Testis (tissue), 3 donors: ENCODE measurements around the gene SMPD2. TPM values are rescaled to one million over a fixed set of nuclear protein-coding genes. Genes with fewer than 3 reads are reported as not detected.

Experiments
- DNase-seq: peaks from one replicate; pipeline ENCODE4 v3.0.0-alpha.2; 2019
- H3K27ac ChIP-seq, 2 donors: fragments of 200-600 bp; sonication (generic); one replicate each; pipeline ENCODE4 v1.5.1; 2019
- H3K27me3 ChIP-seq: fragments of 200-600 bp; sonication (generic); one replicate; pipeline ENCODE4 v1.5.1; 2019
- H3K36me3 ChIP-seq: fragments of 200-600 bp; sonication (generic); one replicate; pipeline ENCODE4 v1.5.1; 2017; ENCODE audit warnings: low read depth; ENCODE audit errors: missing control alignments
- H3K4me1 ChIP-seq: fragments of 200-600 bp; sonication (generic); one replicate; pipeline ENCODE4 v1.5.1; 2019
- H3K4me3 ChIP-seq, 2 donors: fragments of 200-600 bp; sonication (generic); one replicate each; pipeline ENCODE4 v1.5.1; 2017 to 2019
- H3K9me3 ChIP-seq: fragments of 200-600 bp; sonication (generic); one replicate; pipeline ENCODE4 v1.5.1; 2017
- POLR2A ChIP-seq: fragments of 450-650 bp; IDR thresholded peaks from one replicate; pipeline ENCODE4 v1.6.1; 2017; ENCODE audit warnings: antibody characterized with exemption, mild to moderate bottlenecking, moderate library complexity
- WGBS, 2 donors: methylation state at CpG; one replicate each; pipeline ENCODE4 v1.1.5; 2018; 5-methylcytosine and 5-hydroxymethylcytosine counted together
- intact Hi-C: fragments of 100-400 bp; cut with DNase I; formaldehyde crosslinking; loops from one replicate; pipeline ENCODE4 v1.15.1; 2023; ENCODE audit warnings: low total_unique reads
- polyA plus RNA-seq: library from polyadenylated mRNA; stranded (reverse); fragments of 350-450 nt; fragmentation: Illumina TruSeq; extraction: RNeasy Lipid Tissue Mini Kit (QIAGEN cat#74804); gene quantifications from one replicate; pipeline ENCODE4 v1.2.3, GENCODE V29; 2014; ENCODE audit warnings: low read depth, low replicate concordance; ENCODE audit not compliant: insufficient read depth
- total RNA-seq, 2 donors: library from RNA; depleted of rRNA; stranded (reverse); fragments of >200 nt; gene quantifications; one replicate each; pipeline ENCODE4 v1.2.3, GENCODE V29; 2016
- TF ChIP-seq, protein P1 (sequence below), 3 experiments: fragments of 450-650 bp in 2 of 3; fragments of 200-600 bp in 1 of 3; sonication (generic) in 1 of 3; IDR thresholded peaks; one replicate each; pipeline ENCODE4 v1.5.1; 2016 to 2019; ENCODE audit warnings: antibody characterized with exemption in 3 of 3, mild to moderate bottlenecking in 2 of 3, moderate library complexity in 1 of 3

SMPD2 gene
- total and polyA plus RNA-seq, 3 donors from 2014 or later: 29.9 to 94.3 (median 49.1) TPM

DNA sequence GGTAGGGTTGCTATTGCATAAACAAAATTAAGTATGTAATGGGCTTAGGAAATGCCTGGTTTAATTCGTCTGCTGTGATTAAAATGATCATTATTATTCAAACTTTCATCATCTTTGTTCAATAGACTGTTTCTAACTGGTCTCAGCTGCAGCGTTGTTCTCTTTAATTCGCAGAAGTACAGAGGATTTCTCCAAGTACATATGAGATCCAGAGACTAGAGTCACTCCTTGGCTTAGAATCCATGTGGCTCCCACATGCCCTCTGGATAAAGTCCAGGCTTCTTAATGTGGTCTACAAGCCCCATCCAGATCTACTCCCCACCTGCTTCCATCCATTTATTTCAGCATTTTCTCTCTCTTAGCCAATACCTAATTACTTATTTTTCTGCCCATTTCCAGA lies 43.6 kb downstream of the SMPD2 start:
- Histone ChIP-seq H3K27ac (peak overlapping the region in 1 of 2 donors; percentile 86), H3K4me3 (peak overlapping the region in 1 of 2 donors; percentile 97), H3K36me3 (no peaks in the 10 kb centered on the region), H3K9me3 (no peaks in the 10 kb centered on the region), H3K4me1 (peaks cover 5% of the 10 kb centered on the region), H3K27me3 (no peaks in the 10 kb centered on the region)
- no peak for DNase-seq
- TF ChIP-seq, protein P1, sequence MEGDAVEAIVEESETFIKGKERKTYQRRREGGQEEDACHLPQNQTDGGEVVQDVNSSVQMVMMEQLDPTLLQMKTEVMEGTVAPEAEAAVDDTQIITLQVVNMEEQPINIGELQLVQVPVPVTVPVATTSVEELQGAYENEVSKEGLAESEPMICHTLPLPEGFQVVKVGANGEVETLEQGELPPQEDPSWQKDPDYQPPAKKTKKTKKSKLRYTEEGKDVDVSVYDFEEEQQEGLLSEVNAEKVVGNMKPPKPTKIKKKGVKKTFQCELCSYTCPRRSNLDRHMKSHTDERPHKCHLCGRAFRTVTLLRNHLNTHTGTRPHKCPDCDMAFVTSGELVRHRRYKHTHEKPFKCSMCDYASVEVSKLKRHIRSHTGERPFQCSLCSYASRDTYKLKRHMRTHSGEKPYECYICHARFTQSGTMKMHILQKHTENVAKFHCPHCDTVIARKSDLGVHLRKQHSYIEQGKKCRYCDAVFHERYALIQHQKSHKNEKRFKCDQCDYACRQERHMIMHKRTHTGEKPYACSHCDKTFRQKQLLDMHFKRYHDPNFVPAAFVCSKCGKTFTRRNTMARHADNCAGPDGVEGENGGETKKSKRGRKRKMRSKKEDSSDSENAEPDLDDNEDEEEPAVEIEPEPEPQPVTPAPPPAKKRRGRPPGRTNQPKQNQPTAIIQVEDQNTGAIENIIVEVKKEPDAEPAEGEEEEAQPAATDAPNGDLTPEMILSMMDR (IDR thresholded peaks at IDR 0.05): no peak
- no peak for TF ChIP-seq POLR2A
- 22 to 27% methylated on average over 3 of the region's 3 CpGs for WGBS, 2 donors
- intact Hi-C loops: no loop called here

DNA sequence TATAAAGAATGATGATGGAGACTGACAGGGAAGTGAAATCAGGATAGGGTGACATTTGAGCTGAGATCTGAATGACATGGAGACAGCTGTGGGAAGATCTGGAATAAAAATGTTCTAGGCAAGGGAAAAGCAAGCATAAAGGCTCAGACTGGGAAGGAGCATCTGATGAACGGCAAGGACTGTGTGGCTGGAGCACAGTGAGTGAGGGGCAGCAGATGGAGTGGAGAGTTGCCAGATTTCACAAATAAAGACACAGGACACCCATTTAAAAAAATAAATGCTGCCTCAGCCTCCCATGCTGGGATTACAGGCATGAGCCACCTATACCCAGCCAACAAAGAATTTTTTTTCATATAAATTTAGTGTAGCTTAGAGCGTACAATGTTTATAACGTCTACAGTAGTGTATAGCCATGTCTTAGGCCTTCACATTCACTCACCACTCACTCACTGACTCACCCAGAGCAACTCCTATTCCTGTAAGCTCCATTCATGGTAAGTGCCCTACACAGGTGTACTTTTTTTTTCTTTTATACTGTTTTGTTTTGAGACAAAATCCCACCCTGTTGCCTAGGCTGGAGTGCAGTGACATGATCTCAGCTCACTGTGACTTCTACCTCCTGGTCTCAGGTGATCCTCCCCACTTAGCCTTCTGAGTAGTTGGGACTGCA lies 44.9 kb downstream of the SMPD2 start:
- H3K27me3 ChIP-seq: no peaks in the 10 kb centered on the region
- no peak for TF ChIP-seq POLR2A
- TF ChIP-seq, protein P1 (IDR thresholded peaks at IDR 0.05): no peak
- WGBS, 2 donors: 68 to 75% methylated on average over 3 of the region's 3 CpGs
- no peaks in the 10 kb centered on the region for H3K9me3 ChIP-seq
- H3K36me3 ChIP-seq: no peaks in the 10 kb centered on the region
- H3K4me1 ChIP-seq: peaks cover 5% of the 10 kb centered on the region
- intact Hi-C loops: no loop called here
- no peak for DNase-seq
- H3K27ac ChIP-seq: no peak overlapping the region
- H3K4me3 ChIP-seq: no peak overlapping the region

DNA sequence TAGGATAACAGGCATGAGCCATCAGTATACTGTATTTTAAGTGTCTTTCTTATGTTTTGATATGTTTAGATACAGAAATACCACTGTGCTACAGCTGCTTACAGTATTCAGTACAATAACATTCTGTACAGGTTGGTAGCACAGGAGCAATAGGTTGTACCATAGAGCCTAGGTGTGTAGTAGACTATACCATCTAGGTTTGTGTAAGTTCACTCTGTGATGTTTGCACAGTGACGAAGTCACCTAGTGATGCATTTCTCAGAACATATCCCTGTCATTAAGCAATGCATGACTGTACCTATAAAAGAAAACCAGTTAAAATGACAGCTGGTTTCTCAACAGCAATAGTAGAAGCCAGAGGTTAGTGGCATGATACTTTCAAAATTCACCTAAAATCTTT lies 45.5 kb downstream of the SMPD2 start:
- intact Hi-C loops: no loop called here
- H3K4me3 ChIP-seq: no peak overlapping the region
- 82 to 92% methylated on average over 1 of the region's 1 CpG for WGBS, 2 donors

DNA sequence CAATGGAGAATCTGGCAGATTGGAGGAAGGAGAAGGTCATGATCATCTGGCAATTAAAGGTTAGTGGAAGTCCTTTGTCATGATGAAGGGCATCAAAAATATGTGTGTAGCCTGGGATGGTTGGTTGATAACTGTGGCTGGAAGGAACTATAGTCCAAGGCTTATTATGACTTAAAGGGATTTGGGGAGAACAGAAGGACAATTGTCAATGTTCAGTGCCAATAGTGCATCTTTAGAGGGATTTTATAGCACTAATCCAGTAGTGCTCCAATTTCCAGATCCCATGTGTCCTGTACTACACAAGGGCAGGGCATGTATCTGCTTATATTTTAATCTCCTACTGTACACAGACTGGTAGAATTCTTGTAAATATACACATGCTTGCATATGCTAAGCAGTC lies 47.5 kb downstream of the SMPD2 start:
- H3K27ac ChIP-seq: no peak overlapping the region
- TF ChIP-seq POLR2A: no peak
- TF ChIP-seq, protein P1 (IDR thresholded peaks at IDR 0.05): no peak
- DNase-seq: no peak
- peaks cover 5% of the 10 kb centered on the region for H3K4me1 ChIP-seq
- H3K9me3 ChIP-seq: no peaks in the 10 kb centered on the region
- intact Hi-C loops: no loop called here
- H3K36me3 ChIP-seq: no peaks in the 10 kb centered on the region
- no peak overlapping the region for H3K4me3 ChIP-seq
- H3K27me3 ChIP-seq: no peaks in the 10 kb centered on the region

More for the DNA sequence above, 45.5 kb downstream of the SMPD2 start:
- H3K27ac ChIP-seq: no peak overlapping the region
- no peaks in the 10 kb centered on the region for H3K9me3 ChIP-seq
- TF ChIP-seq, protein P1 (IDR thresholded peaks at IDR 0.05): no peak
- TF ChIP-seq POLR2A: no peak
- DNase-seq: no peak
- peaks cover 5% of the 10 kb centered on the region for H3K4me1 ChIP-seq
- no peaks in the 10 kb centered on the region for H3K27me3 ChIP-seq
- no peaks in the 10 kb centered on the region for H3K36me3 ChIP-seq

DNA sequence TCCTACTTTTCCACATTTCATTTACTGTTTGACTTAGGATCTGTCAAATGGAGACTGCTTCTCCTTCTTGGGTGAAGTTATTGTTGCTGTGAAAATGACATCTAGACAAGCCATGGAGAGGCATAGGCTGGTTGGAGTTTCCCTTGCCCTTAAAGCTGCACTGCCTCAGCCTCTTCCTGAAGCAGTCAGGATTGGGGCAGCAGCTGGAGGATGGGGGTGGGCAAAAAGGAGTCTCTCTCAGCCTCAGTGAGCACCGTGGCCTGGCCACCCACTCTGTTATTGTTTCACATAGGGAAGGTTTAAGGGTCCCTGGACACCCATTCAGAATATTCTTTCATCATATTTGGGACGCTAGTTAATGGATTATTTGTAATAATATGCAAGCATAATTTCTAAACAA lies 50.2 kb downstream of the SMPD2 start:
- TF ChIP-seq, protein P1 (IDR thresholded peaks at IDR 0.05): no peak
- no peak for TF ChIP-seq POLR2A
- WGBS, 2 donors: 61 to 74% methylated on average over 2 of the region's 2 CpGs
- H3K9me3 ChIP-seq: no peaks in the 10 kb centered on the region
- no peaks in the 10 kb centered on the region for H3K27me3 ChIP-seq
- H3K4me1 ChIP-seq: peaks cover 5% of the 10 kb centered on the region
- H3K36me3 ChIP-seq: no peaks in the 10 kb centered on the region
- no peak overlapping the region for H3K4me3 ChIP-seq
- DNase-seq: no peak
- intact Hi-C loops: no loop called here
- no peak overlapping the region for H3K27ac ChIP-seq
